B cell (primary cell): ENCODE data around the gene PARD3. TPM values are rescaled to one million over a fixed set of nuclear protein-coding genes. Genes with fewer than 3 reads are reported as not detected.

Experiments used
- ATAC-seq: fragments of 200-7000 bp; cut with Tn5 transposase; one replicate; pipeline ENCODE4 v1.10.0; 2021; ENCODE audit warnings: low read depth, mild to moderate bottlenecking, moderate number of reproducible peaks, moderate library complexity
- CTCF ChIA-PET: fragments of 350-600 bp; sonication (Branson Sonifier 250); formaldehyde crosslinking; loops from one replicate; lab custom pipeline; 2021; ENCODE audit warnings: antibody characterized with exemption, inconsistent platforms; lab: Charles Lee
- POLR2A ChIA-PET: fragments of 350-600 bp; sonication (Branson Sonifier 250); formaldehyde crosslinking; loops from one replicate; lab custom pipeline; 2021; ENCODE audit warnings: antibody characterized with exemption; lab: Charles Lee
- DNase-seq: peaks from one replicate; pipeline ENCODE4 v3.0.0; 2013
- H2AFZ ChIP-seq: 2 replicates; pipeline ENCODE4 v1.6.1; 2012; ENCODE audit warnings: mild to moderate bottlenecking, low read depth, low read length; ENCODE audit not compliant: insufficient read depth, poor library complexity, severe bottlenecking
- H3K27ac ChIP-seq, 2 donors: 1 replicate in 1 of 2; 2 replicates in 1 of 2; pipeline ENCODE4 v1.5.1; 2012 to 2013; ENCODE audit warnings: low read length in 2 of 2, mild to moderate bottlenecking in 2 of 2, moderate library complexity in 1 of 2
- H3K27me3 ChIP-seq, 4 experiments: fragments of 200-600 bp in 1 of 4; sonication (generic) in 1 of 4; replicated peaks in 1 of 4; 1 replicate in 2 of 4; 2 replicates in 2 of 4; pipeline versions ENCODE4 v1.6.1 to v1.7.0; 2013 to 2016; ENCODE audit warnings: low read length in 3 of 4, mild to moderate bottlenecking in 2 of 4, mixed read lengths in 1 of 4, moderate library complexity in 1 of 4; ENCODE audit not compliant: insufficient read depth in 4 of 4, control insufficient read depth in 3 of 4; ENCODE audit errors: control extremely low read depth in 1 of 4
- H3K36me3 ChIP-seq, 2 experiments: replicated peaks in 1 of 2; 1 replicate in 1 of 2; 2 replicates in 1 of 2; pipeline versions ENCODE4 v1.6.1 to v1.7.1; 2013; ENCODE audit warnings: low read length in 1 of 2; ENCODE audit not compliant: insufficient read depth in 2 of 2, control insufficient read depth in 1 of 2; ENCODE audit errors: control extremely low read depth in 1 of 2, extremely low read depth in 1 of 2
- H3K4me1 ChIP-seq, 2 donors: fragments of 200-600 bp in 1 of 2; sonication (generic) in 1 of 2; 1 replicate in 1 of 2; 2 replicates in 1 of 2; pipeline versions ENCODE4 v1.5.1 to v1.6.1; 2013 to 2017; ENCODE audit warnings: low read length in 2 of 2; ENCODE audit not compliant: control insufficient read depth in 2 of 2, insufficient read depth in 2 of 2
- H3K4me2 ChIP-seq: replicated peaks from 2 replicates; pipeline ENCODE3; 2012; ENCODE audit warnings: mild to moderate bottlenecking, low read depth, low read length; ENCODE audit not compliant: poor library complexity, severe bottlenecking
- H3K4me3 ChIP-seq, 5 experiments: fragments of 200-600 bp in 1 of 5; sonication (generic) in 1 of 5; 1 replicate in 3 of 5; 2 replicates in 2 of 5; pipeline versions ENCODE4 v1.5.1 to v1.7.0; 2011 to 2016; ENCODE audit warnings: low read length in 4 of 5, mild to moderate bottlenecking in 4 of 5, low read depth in 2 of 5, control low read depth in 1 of 5, moderate library complexity in 1 of 5; ENCODE audit not compliant: insufficient read depth in 1 of 5; ENCODE audit errors: control extremely low read depth in 1 of 5, extremely low read depth in 1 of 5
- H3K79me2 ChIP-seq: fragments of 200-600 bp; sonication (generic); one replicate; pipeline ENCODE4 v1.6.0; 2016; ENCODE audit warnings: low read length; ENCODE audit not compliant: control insufficient read depth, insufficient read depth
- H3K9ac ChIP-seq: fragments of 200-600 bp; sonication (generic); 2 replicates; pipeline ENCODE4 v1.6.1; 2017; ENCODE audit warnings: mild to moderate bottlenecking, low read length, moderate library complexity
- H3K9me3 ChIP-seq, 3 donors: one replicate each; pipeline versions ENCODE4 v1.6.1 to v1.7.1; 2013; ENCODE audit warnings: low read length in 2 of 3; ENCODE audit not compliant: control insufficient read depth in 2 of 3, insufficient read depth in 1 of 3; ENCODE audit errors: control extremely low read depth in 1 of 3
- H4K20me1 ChIP-seq: 2 replicates; pipeline ENCODE4 v1.6.0; 2012; ENCODE audit warnings: mild to moderate bottlenecking, low read length; ENCODE audit not compliant: insufficient read depth, control insufficient read depth, poor library complexity, severe bottlenecking
- H3K27ac Mint-ChIP-seq: one replicate; pipeline ENCODE4 v1.8.0; 2021; ENCODE audit warnings: mixed read lengths
- H3K27me3 Mint-ChIP-seq: one replicate; pipeline ENCODE4 v1.8.0; 2021; ENCODE audit warnings: mixed read lengths
- H3K4me1 Mint-ChIP-seq: one replicate; pipeline ENCODE4 v1.8.0; 2021; ENCODE audit warnings: mixed read lengths
- H3K4me3 Mint-ChIP-seq: one replicate; pipeline ENCODE4 v1.8.0; 2021; ENCODE audit warnings: mixed read lengths
- H3K9me3 Mint-ChIP-seq: one replicate; pipeline ENCODE4 v1.8.0; 2022; ENCODE audit warnings: mixed read lengths; ENCODE audit not compliant: insufficient read depth
- EZH2 ChIP-seq: IDR thresholded peaks from 2 replicates; pipeline ENCODE4 v1.6.1; 2012; ENCODE audit warnings: borderline replicate concordance, low read depth, mild to moderate bottlenecking, moderate library complexity, low read length; ENCODE audit not compliant: insufficient read depth, poor library complexity, severe bottlenecking
- WGBS: methylation state at CpG from one replicate; pipeline ENCODE4 v1.1.5; 2013; ENCODE audit warnings: missing lambda C conversion rate; ENCODE audit not compliant: insufficient coverage; 5-methylcytosine and 5-hydroxymethylcytosine counted together
- intact Hi-C: fragments of 100-400 bp; cut with micrococcal nuclease; formaldehyde crosslinking; loops from one replicate; pipeline ENCODE4 v1.10.0; 2022
- polyA plus RNA-seq: library from polyadenylated mRNA; depleted of rRNA; stranded (reverse); fragments of >200 nt; gene quantifications from 2 replicates; pipeline ENCODE4 v1.2.3, GENCODE V29; 2012
- total RNA-seq, 2 donors: library from RNA; stranded (reverse); fragments of 120-200 nt in 1 of 2; gene quantifications; 1 replicate in 1 of 2; 2 replicates in 1 of 2; pipeline versions ENCODE4 v1.2.3 to v1.2.4, GENCODE V29; 2013 to 2022
- TF ChIP-seq, protein P1 (sequence below): fragments of 200-600 bp; IDR thresholded peaks from one replicate; pipeline ENCODE4 v1.8.0; 2022; ENCODE audit warnings: antibody characterized with exemption, mild to moderate bottlenecking

PARD3 gene
- total and polyA plus RNA-seq, 2 donors (not counting 1 experiment from before 2014, with no cell fraction given) = not detected

GRCh38 chr10:34407324-34407805, 407.7 kb downstream of the PARD3 start:
- TF ChIP-seq, protein P1, sequence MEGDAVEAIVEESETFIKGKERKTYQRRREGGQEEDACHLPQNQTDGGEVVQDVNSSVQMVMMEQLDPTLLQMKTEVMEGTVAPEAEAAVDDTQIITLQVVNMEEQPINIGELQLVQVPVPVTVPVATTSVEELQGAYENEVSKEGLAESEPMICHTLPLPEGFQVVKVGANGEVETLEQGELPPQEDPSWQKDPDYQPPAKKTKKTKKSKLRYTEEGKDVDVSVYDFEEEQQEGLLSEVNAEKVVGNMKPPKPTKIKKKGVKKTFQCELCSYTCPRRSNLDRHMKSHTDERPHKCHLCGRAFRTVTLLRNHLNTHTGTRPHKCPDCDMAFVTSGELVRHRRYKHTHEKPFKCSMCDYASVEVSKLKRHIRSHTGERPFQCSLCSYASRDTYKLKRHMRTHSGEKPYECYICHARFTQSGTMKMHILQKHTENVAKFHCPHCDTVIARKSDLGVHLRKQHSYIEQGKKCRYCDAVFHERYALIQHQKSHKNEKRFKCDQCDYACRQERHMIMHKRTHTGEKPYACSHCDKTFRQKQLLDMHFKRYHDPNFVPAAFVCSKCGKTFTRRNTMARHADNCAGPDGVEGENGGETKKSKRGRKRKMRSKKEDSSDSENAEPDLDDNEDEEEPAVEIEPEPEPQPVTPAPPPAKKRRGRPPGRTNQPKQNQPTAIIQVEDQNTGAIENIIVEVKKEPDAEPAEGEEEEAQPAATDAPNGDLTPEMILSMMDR = no peak
- TF ChIP-seq EZH2 = no peak
- Histone ChIP-seq H3K4me3 (no peak overlapping the region), H3K4me1 (no peaks in the 10 kb centered on the region), H2AFZ (no peak overlapping the region), H3K9ac (no peak overlapping the region), H3K4me2 (no peak overlapping the region), H3K36me3 (no peaks in the 10 kb centered on the region), H3K79me2 (no peaks in the 10 kb centered on the region), H3K9me3 (no peaks in the 10 kb centered on the region), H4K20me1 (no peaks in the 10 kb centered on the region), H3K27me3 (no peaks in the 10 kb centered on the region), H3K27ac (no peak overlapping the region)
- Mint-ChIP-seq H3K27me3 (no peaks in the 10 kb centered on the region), H3K27ac (no peak overlapping the region), H3K9me3 (no peaks in the 10 kb centered on the region), H3K4me1 (no peaks in the 10 kb centered on the region), H3K4me3 (no peak overlapping the region)
- intact Hi-C loops = no loop called here
- ChIA-PET CTCF (no interaction called here), POLR2A (no interaction called here)
- ATAC-seq = no peak
- no peak for DNase-seq
- 31% methylated on average over 5 of the region's 7 CpGs for WGBS

DNA sequence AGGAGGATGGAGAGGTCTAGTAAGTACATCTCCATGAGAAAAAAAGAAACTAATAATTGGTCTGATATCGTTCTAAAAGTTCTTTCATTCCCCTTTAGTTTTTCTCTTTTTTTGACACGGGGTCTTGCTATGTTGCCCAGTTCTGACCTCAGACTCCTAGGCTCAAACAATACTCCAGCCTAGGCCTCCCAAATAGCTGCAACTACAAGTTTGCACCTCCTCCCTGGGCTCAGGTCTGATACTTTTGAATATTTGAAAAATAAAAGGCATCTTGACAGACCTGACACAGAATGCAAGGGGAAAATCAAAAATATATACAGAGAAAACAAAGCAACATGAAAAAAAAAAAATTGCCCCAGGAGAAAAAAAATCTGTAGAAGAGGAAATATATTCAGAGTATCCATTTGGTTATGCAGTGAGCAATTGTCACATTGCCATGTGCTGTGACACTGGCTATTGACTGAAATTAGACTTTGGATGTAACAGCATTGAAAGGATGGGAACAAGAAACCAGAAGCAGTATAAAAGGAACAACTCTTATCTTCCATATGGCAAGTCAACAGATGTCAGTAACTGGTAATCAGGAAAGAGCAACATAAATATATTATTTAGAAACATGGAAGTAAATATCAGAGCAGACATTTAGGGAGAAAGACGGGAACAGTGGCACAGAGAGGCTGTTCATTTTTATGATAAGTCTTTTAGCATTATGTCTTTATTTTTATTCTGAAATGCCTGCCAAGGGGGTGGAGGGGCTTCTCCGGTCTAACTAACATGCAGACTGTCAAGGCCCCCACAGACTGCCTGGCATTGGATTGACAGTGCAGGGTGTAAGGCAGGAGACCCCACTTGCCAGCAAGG, 408.4 kb downstream of the PARD3 start:
- Mint-ChIP-seq H3K4me3 (no peak overlapping the region), H3K27ac (no peak overlapping the region), H3K27me3 (no peaks in the 10 kb centered on the region), H3K9me3 (no peaks in the 10 kb centered on the region), H3K4me1 (no peaks in the 10 kb centered on the region)
- H3K36me3 ChIP-seq = no peaks in the 10 kb centered on the region
- 71% methylated on average over 1 of the region's 4 CpGs for WGBS
- H4K20me1 ChIP-seq = no peaks in the 10 kb centered on the region
- no peak for DNase-seq
- no peak overlapping the region for H3K9ac ChIP-seq
- no peaks in the 10 kb centered on the region for H3K9me3 ChIP-seq
- no peak for ATAC-seq
- no peak for TF ChIP-seq EZH2
- TF ChIP-seq, protein P1 = no peak
- no peak overlapping the region for H3K4me2 ChIP-seq
- ChIA-PET POLR2A (no interaction called here), CTCF (no interaction called here)
- H3K27ac ChIP-seq = no peak overlapping the region
- H3K4me1 ChIP-seq = no peaks in the 10 kb centered on the region
- no peaks in the 10 kb centered on the region for H3K27me3 ChIP-seq
- H3K79me2 ChIP-seq = no peaks in the 10 kb centered on the region
- H2AFZ ChIP-seq = no peak overlapping the region
- intact Hi-C loops = no loop called here
- H3K4me3 ChIP-seq = no peak overlapping the region
